Endothelial cell (in vitro differentiated cells): ENCODE data around the gene VCL. TPM values are rescaled to one million over a fixed set of nuclear protein-coding genes. Genes with fewer than 3 reads are reported as not detected.

Experiments used
- DNase-seq: peaks from one replicate; pipeline ENCODE4 v3.0.0; 2021; ENCODE audit warnings: low spot score
- H3K27ac Mint-ChIP-seq: one replicate; pipeline ENCODE4 v1.8.0; 2021; ENCODE audit warnings: mixed read lengths, inconsistent platforms; ENCODE audit not compliant: unreplicated experiment
- H3K27me3 Mint-ChIP-seq: one replicate; pipeline ENCODE4 v1.8.0; 2021; ENCODE audit warnings: mild to moderate bottlenecking, moderate library complexity, mixed read lengths, inconsistent platforms; ENCODE audit not compliant: unreplicated experiment
- H3K36me3 Mint-ChIP-seq: one replicate; pipeline ENCODE4 v1.8.0; 2021; ENCODE audit warnings: mild to moderate bottlenecking, low read depth, mixed read lengths, inconsistent platforms; ENCODE audit not compliant: unreplicated experiment
- H3K4me1 Mint-ChIP-seq: one replicate; pipeline ENCODE4 v1.8.0; 2021; ENCODE audit warnings: mild to moderate bottlenecking, mixed read lengths, inconsistent platforms; ENCODE audit not compliant: unreplicated experiment
- H3K4me3 Mint-ChIP-seq: one replicate; pipeline ENCODE4 v1.8.0; 2021; ENCODE audit warnings: mild to moderate bottlenecking, mixed read lengths, inconsistent platforms; ENCODE audit not compliant: unreplicated experiment
- H3K9me3 Mint-ChIP-seq: one replicate; pipeline ENCODE4 v1.8.0; 2021; ENCODE audit warnings: mixed read lengths, inconsistent platforms; ENCODE audit not compliant: unreplicated experiment
- total RNA-seq: library from RNA; stranded (reverse); fragmentation: NEBNext Ultra II Directional; extraction: Animal tissue kit (Norgen Biotek cat#: 25700); gene quantifications from one replicate; pipeline ENCODE4 v1.2.1, GENCODE V29; 2021; ENCODE audit not compliant: unreplicated experiment
- TF ChIP-seq, protein P1 (sequence below): fragments of 200-600 bp; sonication (generic); IDR thresholded peaks from one replicate; pipeline ENCODE4 v1.5.0; 2021; ENCODE audit warnings: antibody characterized with exemption; ENCODE audit not compliant: unreplicated experiment

VCL gene
- total RNA-seq, 1 donor from 2014 or later = 200 TPM

DNA sequence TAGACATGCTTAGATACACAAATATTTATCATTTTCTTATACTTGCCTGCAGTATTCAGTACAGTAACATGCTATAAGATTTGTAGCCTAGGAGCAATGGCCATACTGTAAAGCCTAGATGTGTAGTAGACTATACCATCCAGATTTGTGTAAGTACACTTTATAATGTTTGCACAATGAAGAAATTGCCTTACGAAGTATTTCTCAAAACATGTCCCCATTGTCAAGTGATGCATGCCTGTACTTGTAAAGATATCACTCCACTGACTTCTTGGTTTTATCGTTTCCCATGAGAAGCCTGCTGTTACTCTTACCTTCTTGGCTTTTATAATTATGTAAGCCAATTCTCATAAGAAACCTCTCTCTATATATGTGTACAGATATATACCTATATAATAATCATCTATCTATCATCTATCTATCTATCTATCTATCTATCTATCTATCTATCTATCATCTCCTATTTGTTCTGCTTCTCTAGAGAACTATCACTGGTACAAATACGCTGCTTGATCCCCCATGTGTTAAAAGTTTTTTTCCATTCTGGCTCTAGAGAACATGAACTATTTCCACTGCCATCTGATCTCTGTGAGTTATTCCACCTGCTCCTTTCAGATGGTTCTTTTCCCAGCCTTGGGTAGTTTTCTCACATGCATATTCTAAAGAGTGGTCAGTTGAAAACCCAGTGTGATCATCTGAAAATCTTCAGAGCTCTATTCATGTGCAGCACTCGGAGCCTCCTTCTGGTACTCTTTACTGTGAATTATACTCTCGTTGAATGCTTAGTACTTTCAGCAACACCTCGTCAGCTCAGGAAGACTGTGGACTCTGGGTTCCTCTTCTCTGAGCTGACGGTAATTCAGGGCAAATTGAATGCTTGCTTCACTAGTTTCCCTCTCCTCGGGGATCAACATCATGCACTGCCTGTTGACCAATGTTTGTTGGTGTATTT is 14.5 kb upstream of the VCL start:
- no peak overlapping the region for H3K4me3 Mint-ChIP-seq
- no peaks in the 10 kb centered on the region for H3K27me3 Mint-ChIP-seq
- H3K4me1 Mint-ChIP-seq = peaks cover 10% of the 10 kb centered on the region
- no peak for DNase-seq
- TF ChIP-seq, protein P1, sequence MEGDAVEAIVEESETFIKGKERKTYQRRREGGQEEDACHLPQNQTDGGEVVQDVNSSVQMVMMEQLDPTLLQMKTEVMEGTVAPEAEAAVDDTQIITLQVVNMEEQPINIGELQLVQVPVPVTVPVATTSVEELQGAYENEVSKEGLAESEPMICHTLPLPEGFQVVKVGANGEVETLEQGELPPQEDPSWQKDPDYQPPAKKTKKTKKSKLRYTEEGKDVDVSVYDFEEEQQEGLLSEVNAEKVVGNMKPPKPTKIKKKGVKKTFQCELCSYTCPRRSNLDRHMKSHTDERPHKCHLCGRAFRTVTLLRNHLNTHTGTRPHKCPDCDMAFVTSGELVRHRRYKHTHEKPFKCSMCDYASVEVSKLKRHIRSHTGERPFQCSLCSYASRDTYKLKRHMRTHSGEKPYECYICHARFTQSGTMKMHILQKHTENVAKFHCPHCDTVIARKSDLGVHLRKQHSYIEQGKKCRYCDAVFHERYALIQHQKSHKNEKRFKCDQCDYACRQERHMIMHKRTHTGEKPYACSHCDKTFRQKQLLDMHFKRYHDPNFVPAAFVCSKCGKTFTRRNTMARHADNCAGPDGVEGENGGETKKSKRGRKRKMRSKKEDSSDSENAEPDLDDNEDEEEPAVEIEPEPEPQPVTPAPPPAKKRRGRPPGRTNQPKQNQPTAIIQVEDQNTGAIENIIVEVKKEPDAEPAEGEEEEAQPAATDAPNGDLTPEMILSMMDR = no peak
- no peak overlapping the region for H3K27ac Mint-ChIP-seq
- H3K9me3 Mint-ChIP-seq = no peaks in the 10 kb centered on the region
- H3K36me3 Mint-ChIP-seq = no peaks in the 10 kb centered on the region

DNA sequence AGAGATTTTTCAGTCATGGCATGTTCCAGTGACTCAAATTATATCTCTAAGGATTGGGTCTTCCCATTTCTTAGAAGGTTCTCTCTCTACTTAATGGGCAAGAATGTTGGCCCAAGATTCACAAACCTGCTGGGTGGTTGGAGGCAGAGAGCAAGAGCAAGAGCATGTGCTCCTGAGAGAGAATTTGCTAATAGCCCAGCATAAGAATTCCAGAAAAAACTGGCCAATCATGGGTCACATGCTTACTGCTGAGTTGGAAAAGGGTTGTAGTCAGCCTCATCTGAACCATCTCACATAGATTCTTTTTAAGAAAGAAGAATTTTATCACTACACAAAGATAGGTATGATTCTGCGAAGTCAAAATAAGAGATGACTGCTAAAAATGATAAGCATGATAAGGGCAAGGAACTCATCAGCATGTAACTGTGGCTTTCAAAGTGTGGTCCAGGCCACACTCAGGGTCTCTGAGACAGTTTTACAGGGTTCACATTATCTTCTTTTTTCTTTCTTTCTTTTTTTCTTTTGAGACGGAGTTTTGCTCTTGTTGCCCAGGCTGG is 8.2 kb upstream of the VCL start:
- Mint-ChIP-seq H3K4me1 (peaks cover 20% of the 10 kb centered on the region), H3K36me3 (no peaks in the 10 kb centered on the region), H3K4me3 (no peak overlapping the region), H3K27me3 (no peaks in the 10 kb centered on the region), H3K27ac (no peak overlapping the region), H3K9me3 (no peaks in the 10 kb centered on the region)
- TF ChIP-seq, protein P1 = no peak
- no peak for DNase-seq

DNA sequence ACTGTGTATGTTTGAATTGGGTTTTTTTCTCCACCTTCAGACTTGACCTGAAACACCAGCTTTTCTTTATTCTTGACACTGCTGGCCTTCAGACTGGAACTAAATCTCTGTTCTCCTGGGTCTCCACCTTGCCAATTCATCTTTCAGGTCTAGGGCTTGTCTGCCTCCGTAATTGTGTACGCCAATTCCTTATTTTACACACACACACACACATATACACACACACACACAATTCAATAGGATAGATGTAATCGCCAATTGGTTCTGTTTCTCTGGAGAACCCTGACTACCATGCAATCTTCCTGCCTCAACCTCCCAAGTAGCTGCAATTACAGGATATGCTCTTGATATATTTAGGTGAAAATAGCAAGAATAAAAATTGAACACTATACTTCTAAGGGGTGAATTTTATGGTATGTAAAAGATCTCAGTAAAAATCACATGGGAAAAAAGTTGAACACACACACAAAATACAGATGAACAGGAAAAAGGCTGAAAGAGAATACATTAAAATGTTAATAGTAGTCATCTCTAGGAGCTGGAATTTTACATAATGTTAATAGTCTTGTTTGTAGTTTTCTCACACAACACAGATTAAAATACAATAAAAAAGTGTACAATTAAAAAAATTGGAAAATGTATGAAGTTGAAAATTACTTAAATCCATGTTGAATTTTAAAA is 6.6 kb upstream of the VCL start:
- Mint-ChIP-seq H3K36me3 (no peaks in the 10 kb centered on the region), H3K27ac (no peak overlapping the region), H3K4me3 (no peak overlapping the region), H3K27me3 (no peaks in the 10 kb centered on the region), H3K9me3 (no peaks in the 10 kb centered on the region), H3K4me1 (peaks cover 20% of the 10 kb centered on the region)
- TF ChIP-seq, protein P1 = no peak
- no peak for DNase-seq

DNA sequence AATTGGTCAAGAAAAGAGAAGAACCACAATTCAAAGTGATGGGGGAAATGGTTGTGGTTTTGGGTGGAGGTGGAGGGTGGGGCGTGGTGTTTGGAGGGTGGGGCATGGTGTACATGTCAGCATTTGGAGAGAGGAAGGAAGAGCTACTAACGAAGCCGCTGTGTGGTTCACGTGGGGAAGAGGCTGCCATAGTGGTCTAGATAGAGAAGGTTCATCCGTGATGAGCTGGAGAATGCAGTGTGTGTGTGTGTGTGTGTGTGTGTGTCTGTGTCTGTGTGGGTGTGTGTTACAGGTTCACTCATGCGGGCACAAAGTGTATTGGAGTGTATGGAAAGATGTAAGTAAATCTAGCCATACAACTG is 6.1 kb upstream of the VCL start:
- Mint-ChIP-seq H3K36me3 (no peaks in the 10 kb centered on the region), H3K4me1 (peaks cover 20% of the 10 kb centered on the region), H3K9me3 (no peaks in the 10 kb centered on the region), H3K4me3 (no peak overlapping the region), H3K27ac (no peak overlapping the region), H3K27me3 (no peaks in the 10 kb centered on the region)
- no peak for DNase-seq
- TF ChIP-seq, protein P1 = no peak
